Measurements from ENCODE around the gene THRAP3. TPM values are rescaled to one million over a fixed set of nuclear protein-coding genes. Genes with fewer than 3 reads are reported as not detected.
A peak's percentile ranks its signal among the peaks of the same experiment; 100 is the strongest.

THRAP3 gene
- total and polyA plus RNA-seq, 2 donors from 2014 or later, result 28.0 to 102 TPM

GRCh38 chr1:36341626-36342320, 117.5 kb downstream of the THRAP3 start:
- Histone ChIP-seq H3K4me1 (ENCODE audit: control insufficient read depth in 2 of 3, insufficient read depth in 2 of 3, low read depth in 1 of 3, low read length in 3 of 3) (peaks cover 0 to 17% (median 0%) of the 10 kb centered on the region in 3 donors), H3K4me3 (ENCODE audit: low read length in 3 of 3) (no peak overlapping the region), H3K36me3 (ENCODE audit: control insufficient read depth in 2 of 3, insufficient read depth in 3 of 3, low read length in 3 of 3) (peaks cover 0 to 18% (median 17%) of the 10 kb centered on the region in 3 donors), H3K27ac (ENCODE audit: low read depth in 2 of 2, low read length in 2 of 2) (no peak overlapping the region), H3K9ac (ENCODE audit: low read length in 3 of 3) (no peak overlapping the region), H3K9me3 (ENCODE audit: control insufficient read depth in 2 of 3, insufficient read depth in 1 of 3, low read length in 3 of 3) (no peaks in the 10 kb centered on the region), H3K27me3 (ENCODE audit: control insufficient read depth, insufficient read depth, low read length) (no peaks in the 10 kb centered on the region)
- peak in 1 of 5 donors; percentile 69 for DNase-seq
- TF ChIP-seq CTCF (IDR thresholded peaks at IDR 0.05; ENCODE audit: borderline replicate concordance, extremely low read depth, insufficient read depth), result no peak
- intact Hi-C loops (cut with DNase I), result loop anchor here (5.0 kb wide), 1 partner anchor 81 kb away; no protein-coding TSS in a partner anchor
- FAIRE-seq, result no peak

GRCh38 chr1:36342426-36343185, 118.4 kb downstream of the THRAP3 start:
- Histone ChIP-seq H3K36me3 (ENCODE audit: control insufficient read depth in 2 of 3, insufficient read depth in 3 of 3, low read length in 3 of 3) (peaks cover 0 to 20% (median 19%) of the 10 kb centered on the region in 3 donors), H3K27ac (ENCODE audit: low read depth in 2 of 2, low read length in 2 of 2) (no peak overlapping the region), H3K9me3 (ENCODE audit: control insufficient read depth in 2 of 3, insufficient read depth in 1 of 3, low read length in 3 of 3) (no peaks in the 10 kb centered on the region), H3K4me3 (ENCODE audit: low read length in 3 of 3) (no peak overlapping the region), H3K4me1 (ENCODE audit: control insufficient read depth in 2 of 3, insufficient read depth in 2 of 3, low read depth in 1 of 3, low read length in 3 of 3) (peaks cover 0 to 13% (median 0%) of the 10 kb centered on the region in 3 donors), H3K27me3 (ENCODE audit: control insufficient read depth, insufficient read depth, low read length) (no peaks in the 10 kb centered on the region), H3K9ac (ENCODE audit: low read length in 3 of 3) (no peak overlapping the region)
- intact Hi-C loops (cut with DNase I), result loop anchor here (5.0 kb wide), 1 partner anchor 80 kb away; no protein-coding TSS in a partner anchor
- FAIRE-seq, result no peak
- peak; percentile 76 for TF ChIP-seq CTCF (IDR thresholded peaks at IDR 0.05; ENCODE audit: borderline replicate concordance, extremely low read depth, insufficient read depth)
- DNase-seq, result no peak

GRCh38 chr1:36343651-36344394, 119.6 kb downstream of the THRAP3 start:
- Histone ChIP-seq H3K9ac (ENCODE audit: low read length in 3 of 3) (no peak overlapping the region), H3K27ac (ENCODE audit: low read depth in 2 of 2, low read length in 2 of 2) (no peak overlapping the region), H3K4me3 (ENCODE audit: low read length in 3 of 3) (no peak overlapping the region), H3K27me3 (ENCODE audit: control insufficient read depth, insufficient read depth, low read length) (no peaks in the 10 kb centered on the region), H3K36me3 (ENCODE audit: control insufficient read depth in 2 of 3, insufficient read depth in 3 of 3, low read length in 3 of 3) (peaks cover 2 to 32% (median 29%) of the 10 kb centered on the region in 3 donors), H3K9me3 (ENCODE audit: control insufficient read depth in 2 of 3, insufficient read depth in 1 of 3, low read length in 3 of 3) (no peaks in the 10 kb centered on the region), H3K4me1 (ENCODE audit: control insufficient read depth in 2 of 3, insufficient read depth in 2 of 3, low read depth in 1 of 3, low read length in 3 of 3) (peaks cover 0 to 5% (median 0%) of the 10 kb centered on the region in 3 donors)
- no peak for TF ChIP-seq CTCF (IDR thresholded peaks at IDR 0.05; ENCODE audit: borderline replicate concordance, extremely low read depth, insufficient read depth)
- DNase-seq (peak in 1 of 5 donors; percentile 58), FAIRE-seq (no peak)
- intact Hi-C loops (cut with DNase I), result loop anchor here (5.0 kb wide), 1 partner anchor 78 kb away; no protein-coding TSS in a partner anchor
